HL-60/S4 (cell line): Measurements from ENCODE around the gene UTP14A.
"Not testable (repeated sequence)": the region's sequence is repeated elsewhere in the genome, so short reads cannot be mapped to it uniquely, and the experiment has no call there.

ENCODE experiments used
- in situ Hi-C: fragments of 300-500 bp; cut with MboI; formaldehyde crosslinking; loops from 2 replicates; pipeline ENCODE4 v1.14.3; 2022; ENCODE audit warnings: low sequenced_read_pairs

The UTP14A gene

GRCh38 chrX:129905787-129906580, at the start of gene UTP14A:
TSS of gene UTP14A (plus strand) at chrX:129906164. CDS start at chrX:129906211, 47 bp downstream.
- in situ Hi-C loops = loop anchor here (25.0 kb wide), 1 partner anchor 281 kb away; no protein-coding TSS in a partner anchor

GRCh38 chrX:129859134-129859533, 46.8 kb upstream of the UTP14A start:
- in situ Hi-C loops = not testable (repeated sequence)

- in situ Hi-C loops = not testable (repeated sequence)
Observed at GRCh38 chrX:129866321-129866720, 39.6 kb upstream of the UTP14A start.

GRCh38 chrX:129872524-129872923, 33.4 kb upstream of the UTP14A start:
- in situ Hi-C loops = no loop called here

GRCh38 chrX:129875669-129876068, 30.3 kb upstream of the UTP14A start:
- in situ Hi-C loops = no loop called here

- in situ Hi-C loops = no loop called here
Observed at GRCh38 chrX:129876771-129877305, 29.1 kb upstream of the UTP14A start.

GRCh38 chrX:129877401-129877800, 28.6 kb upstream of the UTP14A start:
- in situ Hi-C loops = no loop called here

GRCh38 chrX:129900054-129900453, 5.9 kb upstream of the UTP14A start:
- in situ Hi-C loops = loop anchor here (25.0 kb wide), 1 partner anchor 287 kb away; no protein-coding TSS in a partner anchor

- in situ Hi-C loops = loop anchor here (25.0 kb wide), 1 partner anchor 279 kb away; no protein-coding TSS in a partner anchor
Observed at GRCh38 chrX:129908636-129909035, 2.7 kb downstream of the UTP14A start.

- in situ Hi-C loops = loop anchor here (10.0 kb wide), 2 partner anchors 99 to 129 kb away; no protein-coding TSS in a partner anchor
Observed at GRCh38 chrX:129925305-129926092, 19.5 kb downstream of the UTP14A start.

- in situ Hi-C loops = no loop called here
Observed at GRCh38 chrX:129930941-129931410, 25.0 kb downstream of the UTP14A start.

GRCh38 chrX:129931411-129932015, 25.5 kb downstream of the UTP14A start:
- in situ Hi-C loops = no loop called here

- in situ Hi-C loops = no loop called here
Observed at GRCh38 chrX:129932016-129932820, 26.3 kb downstream of the UTP14A start.

- in situ Hi-C loops = no loop called here
Observed at GRCh38 chrX:129932821-129933321, 26.9 kb downstream of the UTP14A start.

- in situ Hi-C loops = no loop called here
Observed at GRCh38 chrX:129933700-129934099, 27.7 kb downstream of the UTP14A start.

- in situ Hi-C loops = no loop called here
Observed at GRCh38 chrX:129934461-129934860, 28.5 kb downstream of the UTP14A start.

GRCh38 chrX:129934952-129935351, 29.0 kb downstream of the UTP14A start:
- in situ Hi-C loops = no loop called here

- in situ Hi-C loops = no loop called here
Observed at GRCh38 chrX:129938081-129938480, 32.1 kb downstream of the UTP14A start.

GRCh38 chrX:129939986-129940385, 34.0 kb downstream of the UTP14A start:
- in situ Hi-C loops = no loop called here

- in situ Hi-C loops = no loop called here
Observed at GRCh38 chrX:129940721-129941120, 34.8 kb downstream of the UTP14A start.
